ENCODE data around the gene MIF4GD.

Gene MIF4GD

DNA sequence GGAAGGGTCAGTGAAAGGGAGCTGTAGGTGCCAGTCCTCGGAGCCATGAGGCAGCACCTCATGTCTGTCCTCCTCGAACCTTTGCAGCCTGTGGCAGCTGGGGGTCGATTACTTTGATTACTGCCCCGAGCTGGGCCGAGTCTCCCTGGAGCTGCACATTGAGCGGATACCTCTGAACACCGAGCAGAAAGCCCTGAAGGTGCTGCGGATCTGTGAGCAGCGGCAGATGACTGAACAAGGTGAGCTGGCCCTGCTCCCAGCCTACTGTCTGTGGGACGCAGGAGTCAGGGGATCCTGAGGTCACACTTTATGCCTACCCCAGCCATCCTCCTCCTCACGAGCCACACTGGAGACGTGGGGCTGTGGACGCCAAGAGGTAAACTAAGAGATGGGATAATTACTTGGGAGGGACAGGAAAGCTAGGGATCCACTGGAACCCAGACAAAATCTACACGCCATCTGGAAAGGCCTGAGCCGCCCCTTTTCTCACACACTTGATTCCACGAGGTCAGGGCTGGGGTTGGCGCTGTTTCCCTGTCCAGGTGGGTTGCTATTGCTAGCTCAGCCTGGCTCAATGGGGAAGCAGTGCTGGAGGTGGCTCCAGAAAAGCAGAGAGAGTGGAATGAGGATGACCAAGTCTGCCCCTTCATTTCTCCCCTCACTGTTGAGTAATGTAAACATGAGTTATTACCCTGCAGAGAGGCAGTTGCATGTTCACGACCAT lies 39.1 kb downstream of the MIF4GD start:
- DNase-seq, result no peak

DNA sequence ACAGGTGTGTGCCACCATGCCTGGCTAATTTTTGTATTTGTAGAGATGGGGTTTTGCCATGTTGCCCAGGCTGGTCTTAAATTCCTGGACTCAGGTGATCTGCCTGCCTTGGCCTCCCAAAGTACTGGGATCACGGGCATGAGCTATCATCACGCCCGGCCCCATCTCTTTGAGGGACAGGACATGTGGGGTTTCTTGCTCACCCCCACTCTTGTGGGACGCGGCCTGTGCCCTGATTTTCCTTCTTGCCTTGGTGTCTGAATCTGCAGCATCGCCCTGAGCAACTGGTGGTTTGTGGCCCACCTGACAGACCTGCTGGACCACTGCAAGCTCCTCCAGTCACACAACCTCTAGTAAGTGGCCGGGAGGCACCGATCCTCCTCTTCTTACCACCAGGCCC lies 40.0 kb downstream of the MIF4GD start:
- no peak for DNase-seq

DNA sequence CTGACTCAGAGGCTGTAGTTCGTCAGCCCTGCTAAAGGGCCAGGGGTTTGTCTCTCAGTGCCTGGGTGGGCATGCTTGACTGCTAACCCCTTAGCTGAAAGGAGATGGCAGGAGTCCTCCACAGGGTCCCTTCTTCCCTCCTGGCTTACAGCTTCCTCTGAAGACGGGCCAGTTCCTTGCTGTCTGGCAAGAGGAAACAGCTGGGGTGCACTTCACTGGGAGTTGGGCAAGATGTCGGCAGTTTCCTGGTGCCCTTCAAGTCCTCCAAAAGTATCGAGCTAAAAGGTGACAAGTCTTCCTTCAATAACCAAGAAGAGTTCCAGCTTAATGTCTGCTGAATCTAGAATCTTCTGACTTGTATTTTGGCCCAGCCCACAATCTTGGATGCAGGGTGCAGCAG lies 42.2 kb downstream of the MIF4GD start:
- no peak for DNase-seq

DNA sequence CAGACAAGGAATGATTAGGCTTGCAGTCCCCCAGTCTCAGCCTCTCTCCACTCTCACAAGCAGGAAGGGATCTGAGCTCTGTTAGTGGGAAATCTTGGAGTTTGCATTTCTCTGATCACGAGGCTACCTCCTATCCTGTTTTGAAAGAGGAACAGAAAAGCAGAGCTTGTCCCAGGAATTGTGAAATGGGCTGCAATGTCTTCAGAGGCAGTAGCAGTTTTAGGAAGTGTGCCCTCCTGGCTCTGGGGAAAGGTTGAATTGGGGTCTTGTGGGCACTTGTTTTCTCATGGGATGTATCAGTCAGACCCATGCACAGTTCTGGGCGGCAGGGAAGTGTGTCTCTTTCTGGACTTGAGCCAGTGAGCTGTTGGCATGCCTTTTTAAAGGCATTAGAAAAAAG lies 42.7 kb downstream of the MIF4GD start:
- DNase-seq, result no peak

DNA sequence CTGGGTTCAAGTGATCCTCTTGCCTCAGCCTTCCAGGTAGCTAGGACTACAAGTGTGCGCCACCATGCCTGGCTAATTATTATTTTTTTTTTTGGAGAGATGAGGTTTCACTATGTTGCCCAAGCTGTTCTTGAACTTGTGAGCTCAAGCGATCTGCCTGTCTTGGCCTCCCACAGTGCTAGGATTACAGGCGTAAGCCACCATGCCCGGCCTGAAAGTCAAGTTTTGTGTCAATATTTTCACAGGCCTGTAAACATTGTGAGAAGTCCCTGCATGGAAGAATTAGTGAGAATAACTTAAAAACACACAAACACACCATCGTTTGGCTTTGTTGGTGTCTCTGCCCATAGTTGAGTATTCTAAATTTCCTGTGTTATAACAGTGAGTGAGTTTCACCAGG lies 43.3 kb downstream of the MIF4GD start:
- no peak for DNase-seq

DNA sequence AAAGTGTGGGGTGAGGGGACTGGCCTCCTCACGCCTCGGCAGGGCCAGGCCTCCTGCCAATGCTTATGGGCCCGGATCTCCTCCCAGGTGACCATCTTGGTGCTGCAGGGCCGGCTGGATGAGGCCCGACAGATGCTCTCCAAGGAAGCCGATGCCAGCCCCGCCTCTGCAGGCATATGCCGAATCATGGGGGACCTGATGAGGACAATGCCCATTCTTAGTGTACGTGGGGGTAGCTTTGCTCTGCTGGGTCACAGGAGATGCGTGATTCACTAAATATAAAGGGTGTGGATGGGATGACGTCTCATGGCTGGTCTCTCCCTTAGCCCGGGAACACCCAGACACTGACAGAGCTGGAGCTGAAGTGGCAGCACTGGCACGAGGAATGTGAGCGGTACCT lies 46.0 kb downstream of the MIF4GD start:
- no peak for DNase-seq

DNA sequence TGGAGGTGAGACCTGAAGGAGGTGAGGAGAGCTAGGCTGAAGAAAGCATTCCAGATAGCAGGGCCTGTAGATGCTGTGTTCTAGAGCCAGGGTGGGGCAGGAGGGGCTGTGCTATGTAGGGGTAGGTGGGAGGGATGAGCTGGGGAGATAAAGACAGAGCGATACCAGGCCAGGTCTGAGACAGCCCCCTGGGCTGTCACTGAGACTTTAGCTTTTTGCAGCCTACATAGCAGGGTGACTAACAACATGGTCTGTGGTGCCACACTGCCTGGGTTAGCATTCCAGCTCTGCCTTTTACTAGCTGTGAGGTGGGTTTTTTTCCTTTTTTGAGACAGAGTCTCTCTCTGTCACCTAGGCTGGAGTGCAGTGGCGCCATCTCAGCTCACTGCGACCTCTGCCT lies 51.2 kb downstream of the MIF4GD start:
- DNase-seq, result no peak

DNA sequence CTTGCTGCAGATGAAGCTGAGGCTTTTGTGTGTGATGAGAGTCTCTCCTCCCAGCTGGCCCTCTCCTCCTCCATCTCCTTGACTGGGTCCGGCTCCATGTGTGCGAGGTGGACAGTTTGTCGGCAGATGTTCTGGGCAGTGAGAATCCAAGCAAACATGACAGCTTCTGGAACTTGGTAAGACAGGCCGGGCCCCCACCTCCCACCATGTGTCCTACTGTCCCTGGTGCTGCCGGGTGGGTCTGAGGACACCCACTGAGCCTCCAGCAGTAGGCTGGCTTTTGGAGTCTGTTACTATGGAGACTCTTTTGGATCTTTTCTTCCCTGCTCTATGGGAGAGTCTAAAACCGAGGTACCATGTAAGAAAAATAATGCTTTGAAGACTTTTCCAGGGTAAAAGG lies 52.9 kb downstream of the MIF4GD start:
- DNase-seq, result no peak

All from NCI-H1417 (cell line).